RWPE2 (cell line): ENCODE data around the gene DENND5B.

ENCODE experiments used
- ATAC-seq: fragments of 200-7000 bp; cut with Tn5 transposase; 3 replicates; pipeline ENCODE4 v1.9.1; 2021; ENCODE audit warnings: low read depth
- DNase-seq: peaks from one replicate; pipeline ENCODE4 v3.0.0-alpha.2; 2020; ENCODE audit warnings: low spot score
- H3K27ac ChIP-seq: fragments of 450-650 bp; 2 replicates; pipeline ENCODE4 v1.5.1; 2017; ENCODE audit warnings: mild to moderate bottlenecking; ENCODE audit not compliant: poor library complexity, severe bottlenecking
- H3K27me3 ChIP-seq: fragments of 250-450 bp; sonication (Bioruptor Pico); 2 replicates; pipeline ENCODE4 v1.5.1; 2021; ENCODE audit warnings: mild to moderate bottlenecking, moderate library complexity; ENCODE audit not compliant: insufficient read depth, poor library complexity, severe bottlenecking
- H3K36me3 ChIP-seq: fragments of 250-450 bp; sonication (Bioruptor Pico); 2 replicates; pipeline ENCODE4 v1.5.1; 2020; ENCODE audit warnings: low read depth, mild to moderate bottlenecking, moderate library complexity
- H3K4me1 ChIP-seq: fragments of 250-450 bp; sonication (Bioruptor Pico); 2 replicates; pipeline ENCODE4 v1.5.1; 2021; ENCODE audit warnings: mild to moderate bottlenecking, moderate library complexity; ENCODE audit not compliant: insufficient read depth, poor library complexity, severe bottlenecking
- H3K4me3 ChIP-seq: fragments of 250-450 bp; sonication (Bioruptor Pico); 2 replicates; pipeline ENCODE4 v1.5.1; 2021; ENCODE audit warnings: mild to moderate bottlenecking, moderate library complexity; ENCODE audit not compliant: severe bottlenecking
- H3K9me3 ChIP-seq: fragments of 250-450 bp; sonication (Bioruptor Pico); 2 replicates; pipeline ENCODE4 v1.5.1; 2021; ENCODE audit warnings: mild to moderate bottlenecking, moderate library complexity; ENCODE audit not compliant: severe bottlenecking
- CTCF ChIP-seq: fragments of 450-650 bp; IDR thresholded peaks from one replicate; pipeline ENCODE4 v1.5.1; 2017; ENCODE audit warnings: mild to moderate bottlenecking, moderate library complexity; ENCODE audit not compliant: poor library complexity, severe bottlenecking

Gene DENND5B

GRCh38 chr12:31371256-31371620, 219.7 kb downstream of the DENND5B start:
- no peak for TF ChIP-seq CTCF
- Histone ChIP-seq H3K9me3 (no peaks in the 10 kb centered on the region), H3K4me3 (no peak overlapping the region), H3K36me3 (no peaks in the 10 kb centered on the region), H3K27ac (no peak overlapping the region), H3K27me3 (no peaks in the 10 kb centered on the region), H3K4me1 (no peaks in the 10 kb centered on the region)
- ATAC-seq (no peak), DNase-seq (no peak)

DNA sequence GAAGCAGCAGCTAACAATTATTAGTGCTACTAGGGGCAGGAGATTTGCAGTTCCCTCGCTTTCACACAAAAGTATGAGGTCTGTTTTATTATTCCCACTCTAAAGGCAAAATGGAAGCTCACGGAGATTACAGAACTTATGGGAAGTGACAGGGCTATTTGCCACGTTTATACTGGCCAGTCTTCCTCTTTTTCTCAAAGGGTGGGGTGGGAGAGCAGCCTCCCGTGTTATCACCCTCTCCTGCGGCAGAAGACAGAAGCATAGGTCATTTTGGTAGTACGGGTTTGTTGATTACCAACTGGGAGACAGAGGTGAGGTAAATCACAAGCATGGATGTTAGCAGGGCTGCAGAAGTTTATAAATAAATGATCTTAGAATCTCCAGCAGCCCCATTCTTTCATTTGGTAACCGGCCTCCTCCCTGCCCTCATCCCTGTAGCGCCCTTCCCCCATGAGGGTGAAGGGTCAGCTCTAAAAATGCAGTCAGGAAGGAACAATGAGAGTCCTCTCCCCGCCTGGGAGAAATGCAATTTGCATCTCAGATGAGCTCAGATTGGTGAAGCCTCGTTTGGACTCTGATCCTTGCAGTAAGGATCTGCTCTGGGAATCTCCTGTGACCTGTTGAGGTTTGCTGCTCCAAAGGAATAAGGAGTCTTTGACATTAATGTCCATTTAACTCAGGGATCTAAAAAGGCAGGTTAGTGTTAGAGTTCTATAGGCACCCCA, 220.2 kb downstream of the DENND5B start:
- DNase-seq = no peak
- no peak overlapping the region for H3K27ac ChIP-seq
- TF ChIP-seq CTCF = no peak
- H3K9me3 ChIP-seq = no peaks in the 10 kb centered on the region
- H3K36me3 ChIP-seq = no peaks in the 10 kb centered on the region
- H3K4me1 ChIP-seq = no peaks in the 10 kb centered on the region
- no peak overlapping the region for H3K4me3 ChIP-seq
- H3K27me3 ChIP-seq = no peaks in the 10 kb centered on the region
- ATAC-seq = no peak

DNA sequence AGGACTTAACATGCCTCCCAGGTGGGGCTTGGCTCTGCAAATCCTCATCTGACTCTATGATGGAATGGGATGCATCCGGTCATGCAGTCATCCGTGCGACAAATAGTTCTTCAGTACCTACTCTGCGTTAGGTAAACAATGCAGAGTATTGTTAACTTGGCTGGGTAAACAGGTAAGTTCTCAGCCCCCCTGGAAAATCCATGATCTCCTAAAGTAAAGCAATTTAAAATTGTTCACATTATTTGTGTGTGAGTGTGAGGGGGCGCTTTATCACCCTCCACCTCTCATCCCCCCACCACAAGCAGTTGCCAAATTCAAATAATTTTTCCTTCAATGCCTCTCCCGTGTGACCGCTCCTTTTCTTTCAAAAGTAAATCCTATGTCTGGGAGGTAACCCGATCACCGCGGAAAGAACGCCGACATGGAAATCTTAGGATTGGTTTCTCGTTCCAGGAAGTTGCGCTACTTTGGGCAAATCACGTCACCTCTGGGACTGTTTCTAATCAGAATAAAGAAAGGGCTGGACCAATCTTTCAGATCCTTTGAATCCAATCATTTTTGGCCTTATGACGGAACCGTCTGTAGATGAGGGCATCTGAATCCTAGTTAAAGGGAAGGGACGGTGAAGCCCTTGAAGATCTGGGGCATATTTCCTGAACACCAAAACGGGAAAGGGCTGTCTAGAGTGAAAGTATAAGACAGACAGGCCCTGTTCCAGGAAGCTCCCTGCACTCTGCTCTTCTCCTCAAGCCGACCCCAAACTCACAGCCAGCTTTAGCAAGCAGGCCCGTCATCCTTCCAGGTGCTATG, 221.0 kb downstream of the DENND5B start:
- Histone ChIP-seq H3K4me1 (no peaks in the 10 kb centered on the region), H3K4me3 (no peak overlapping the region), H3K36me3 (no peaks in the 10 kb centered on the region), H3K27ac (no peak overlapping the region), H3K9me3 (no peaks in the 10 kb centered on the region), H3K27me3 (no peaks in the 10 kb centered on the region)
- ATAC-seq (no peak), DNase-seq (no peak)
- TF ChIP-seq CTCF = no peak

- H3K4me3 ChIP-seq = no peak overlapping the region
- H3K27me3 ChIP-seq = no peaks in the 10 kb centered on the region
- DNase-seq (no peak), ATAC-seq (no peak)
- H3K27ac ChIP-seq = no peak overlapping the region
- TF ChIP-seq CTCF = no peak
- H3K36me3 ChIP-seq = no peaks in the 10 kb centered on the region
- no peaks in the 10 kb centered on the region for H3K4me1 ChIP-seq
- no peaks in the 10 kb centered on the region for H3K9me3 ChIP-seq
Measured at GRCh38 chr12:31368666-31369361, 222.1 kb downstream of the DENND5B start.
